Uterus (tissue), 4 donors: Measurements from ENCODE around the gene TMEM178B. TPM values are rescaled to one million over a fixed set of nuclear protein-coding genes. Genes with fewer than 3 reads are reported as not detected.

ENCODE experiments used
- DNase-seq, 2 donors: peaks; one replicate each; pipeline ENCODE4 v3.0.0-alpha.2; 2019 to 2020
- H3K27ac ChIP-seq, 2 donors: fragments of 200-600 bp; sonication (generic); 1 replicate in 1 of 2; 2 replicates in 1 of 2; pipeline ENCODE4 v1.5.1; 2016 to 2018
- H3K27me3 ChIP-seq, 2 donors: fragments of 200-600 bp; sonication (generic); one replicate each; pipeline ENCODE4 v1.5.1; 2018 to 2019; ENCODE audit warnings: control low read depth in 1 of 2
- H3K36me3 ChIP-seq, 2 donors: fragments of 200-600 bp; sonication (generic); one replicate each; pipeline ENCODE4 v1.5.1; 2019; ENCODE audit warnings: control low read depth in 1 of 2
- H3K4me1 ChIP-seq, 2 donors: fragments of 200-600 bp; sonication (generic); one replicate each; pipeline ENCODE4 v1.5.1; 2018 to 2019; ENCODE audit warnings: control low read depth in 1 of 2
- H3K4me3 ChIP-seq, 2 donors: fragments of 200-600 bp; sonication (generic); 1 replicate in 1 of 2; 2 replicates in 1 of 2; pipeline ENCODE4 v1.5.1; 2018 to 2019; ENCODE audit warnings: mild to moderate bottlenecking in 1 of 2
- H3K9me3 ChIP-seq, 2 donors: fragments of 200-600 bp; sonication (generic); one replicate each; pipeline ENCODE4 v1.5.1; 2019; ENCODE audit warnings: control low read depth in 1 of 2
- POLR2A ChIP-seq, 2 donors: fragments of 450-650 bp; IDR thresholded peaks; one replicate each; pipeline ENCODE4 v1.6.1; 2016; ENCODE audit warnings: antibody characterized with exemption in 2 of 2, mild to moderate bottlenecking in 1 of 2, moderate library complexity in 1 of 2
- intact Hi-C: fragments of 100-400 bp; cut with DNase I; formaldehyde crosslinking; loops from one replicate; pipeline ENCODE4 v1.15.1; 2023; ENCODE audit warnings: low total_unique reads
- total RNA-seq, 4 donors: library from RNA; depleted of rRNA in 3 of 4; stranded (reverse); fragments of >200 nt in 3 of 4; gene quantifications; one replicate each; pipeline versions ENCODE4 v1.1.0 to v1.2.4, GENCODE V29; 2014 to 2023
- TF ChIP-seq, protein P1 (sequence below), 4 experiments: fragments of 200-600 bp in 2 of 4; fragments of 450-650 bp in 2 of 4; sonication (generic) in 2 of 4; IDR thresholded peaks; one replicate each; pipeline ENCODE4 v1.5.1; 2016 to 2019; ENCODE audit warnings: antibody characterized with exemption in 4 of 4, mild to moderate bottlenecking in 2 of 4, moderate library complexity in 1 of 4
- donor health status: DM: yes; HTN: yes; CAD: no.

Gene TMEM178B
- total RNA-seq, 4 donors from 2014 or later = 0.76 to 3.0 TPM; not detected in 2

GRCh38 chr7:141158561-141158960 is 84.7 kb downstream of the TMEM178B start:
- no peak for DNase-seq

DNA sequence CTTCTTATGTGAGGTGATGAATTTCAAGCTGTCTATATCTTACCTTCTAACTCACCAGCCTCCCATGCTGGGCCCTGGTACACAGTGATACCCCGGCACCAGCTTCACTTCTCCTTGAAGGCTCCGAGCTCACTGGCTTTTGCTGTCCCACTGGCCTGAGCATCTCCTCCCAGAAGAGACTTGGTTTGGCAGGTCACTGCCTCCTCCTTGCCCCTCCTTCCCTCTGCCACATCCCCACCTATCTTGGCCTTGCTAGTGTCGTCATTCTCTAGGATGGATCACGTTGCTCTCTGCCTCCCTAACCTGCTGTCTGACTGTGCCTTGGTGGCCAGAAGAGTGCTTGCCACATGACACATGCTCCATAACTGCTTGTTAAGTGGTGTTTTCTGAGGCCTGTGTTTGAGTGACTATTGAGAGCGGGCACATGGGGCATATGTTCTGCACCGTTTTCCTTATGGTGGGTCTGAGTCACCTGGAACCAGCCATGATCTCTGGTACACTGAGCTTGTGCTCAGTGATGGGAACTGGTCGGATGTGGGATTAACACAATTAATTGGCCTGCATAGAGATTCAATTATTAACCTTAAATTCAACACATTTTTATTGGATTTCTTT is 86.5 kb downstream of the TMEM178B start:
- H3K4me1 ChIP-seq = no peaks in the 10 kb centered on the region
- TF ChIP-seq, protein P1, sequence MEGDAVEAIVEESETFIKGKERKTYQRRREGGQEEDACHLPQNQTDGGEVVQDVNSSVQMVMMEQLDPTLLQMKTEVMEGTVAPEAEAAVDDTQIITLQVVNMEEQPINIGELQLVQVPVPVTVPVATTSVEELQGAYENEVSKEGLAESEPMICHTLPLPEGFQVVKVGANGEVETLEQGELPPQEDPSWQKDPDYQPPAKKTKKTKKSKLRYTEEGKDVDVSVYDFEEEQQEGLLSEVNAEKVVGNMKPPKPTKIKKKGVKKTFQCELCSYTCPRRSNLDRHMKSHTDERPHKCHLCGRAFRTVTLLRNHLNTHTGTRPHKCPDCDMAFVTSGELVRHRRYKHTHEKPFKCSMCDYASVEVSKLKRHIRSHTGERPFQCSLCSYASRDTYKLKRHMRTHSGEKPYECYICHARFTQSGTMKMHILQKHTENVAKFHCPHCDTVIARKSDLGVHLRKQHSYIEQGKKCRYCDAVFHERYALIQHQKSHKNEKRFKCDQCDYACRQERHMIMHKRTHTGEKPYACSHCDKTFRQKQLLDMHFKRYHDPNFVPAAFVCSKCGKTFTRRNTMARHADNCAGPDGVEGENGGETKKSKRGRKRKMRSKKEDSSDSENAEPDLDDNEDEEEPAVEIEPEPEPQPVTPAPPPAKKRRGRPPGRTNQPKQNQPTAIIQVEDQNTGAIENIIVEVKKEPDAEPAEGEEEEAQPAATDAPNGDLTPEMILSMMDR (IDR thresholded peaks at IDR 0.05) = no peak
- no peak for TF ChIP-seq POLR2A (IDR thresholded peaks at IDR 0.05)
- intact Hi-C loops = no loop called here
- H3K27me3 ChIP-seq = no peaks in the 10 kb centered on the region
- no peak for DNase-seq
- H3K9me3 ChIP-seq = no peaks in the 10 kb centered on the region
- H3K4me3 ChIP-seq = no peak overlapping the region
- H3K36me3 ChIP-seq = no peaks in the 10 kb centered on the region
- H3K27ac ChIP-seq = no peak overlapping the region

More at GRCh38 chr7:141158561-141158960, 84.7 kb downstream of the TMEM178B start:
- H3K4me1 ChIP-seq = no peaks in the 10 kb centered on the region
- no peak for TF ChIP-seq POLR2A (IDR thresholded peaks at IDR 0.05)
- no peak overlapping the region for H3K4me3 ChIP-seq
- intact Hi-C loops = no loop called here
- no peaks in the 10 kb centered on the region for H3K9me3 ChIP-seq
- H3K36me3 ChIP-seq = no peaks in the 10 kb centered on the region
- no peaks in the 10 kb centered on the region for H3K27me3 ChIP-seq
- no peak overlapping the region for H3K27ac ChIP-seq

DNA sequence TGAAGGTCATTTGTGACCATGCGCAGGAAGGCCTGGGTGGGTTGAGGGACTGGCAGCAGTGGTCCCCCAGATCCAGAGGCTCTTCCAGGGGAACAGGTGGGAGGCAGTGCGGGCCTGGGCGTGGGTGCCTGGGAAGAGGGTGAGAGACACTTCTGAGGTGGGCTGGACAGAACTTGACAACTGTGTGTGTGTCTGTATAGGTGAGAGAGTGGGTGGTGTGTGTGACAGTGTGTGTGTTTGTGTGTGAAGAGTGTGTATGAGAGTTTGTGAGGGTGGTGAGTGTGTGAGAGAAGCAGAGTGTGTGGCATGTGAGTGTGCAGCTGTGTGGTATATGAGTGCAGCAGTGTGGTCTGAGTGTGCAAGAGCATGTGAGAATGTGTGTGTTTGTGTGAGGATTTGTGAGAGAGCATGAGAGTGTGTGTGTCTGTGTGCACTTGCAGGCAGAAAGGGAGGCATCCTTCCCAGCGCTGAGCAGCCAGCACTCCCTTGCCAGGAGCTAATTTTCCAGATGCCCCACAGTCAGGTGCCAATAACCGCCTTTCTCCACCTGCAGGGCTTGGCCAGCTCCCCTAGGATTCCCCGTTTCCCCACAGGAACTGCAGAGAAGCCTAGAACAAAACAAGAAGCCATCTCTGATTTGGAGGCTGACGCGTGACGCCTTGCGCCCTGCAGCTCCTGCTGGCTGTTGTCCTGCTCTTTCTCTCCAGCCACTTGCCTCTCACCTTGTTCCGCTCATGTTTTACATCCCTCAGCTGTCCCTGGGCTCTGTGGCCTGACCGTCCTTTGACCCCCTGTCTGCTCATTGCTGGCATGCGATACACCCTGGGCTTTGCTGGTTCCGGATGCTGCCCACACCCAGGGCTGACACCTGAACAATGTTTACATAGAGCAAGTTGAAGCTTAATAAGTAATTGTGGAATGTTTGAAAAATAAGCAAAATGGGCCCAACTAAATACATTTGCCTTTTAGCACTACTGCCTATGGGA is 88.0 kb downstream of the TMEM178B start:
- no peak overlapping the region for H3K27ac ChIP-seq
- H3K4me3 ChIP-seq = no peak overlapping the region
- no peaks in the 10 kb centered on the region for H3K9me3 ChIP-seq
- no peaks in the 10 kb centered on the region for H3K4me1 ChIP-seq
- DNase-seq = no peak
- intact Hi-C loops = no loop called here
- no peak for TF ChIP-seq POLR2A (IDR thresholded peaks at IDR 0.05)
- TF ChIP-seq, protein P1 (IDR thresholded peaks at IDR 0.05) = no peak
- no peaks in the 10 kb centered on the region for H3K27me3 ChIP-seq
- no peaks in the 10 kb centered on the region for H3K36me3 ChIP-seq

DNA sequence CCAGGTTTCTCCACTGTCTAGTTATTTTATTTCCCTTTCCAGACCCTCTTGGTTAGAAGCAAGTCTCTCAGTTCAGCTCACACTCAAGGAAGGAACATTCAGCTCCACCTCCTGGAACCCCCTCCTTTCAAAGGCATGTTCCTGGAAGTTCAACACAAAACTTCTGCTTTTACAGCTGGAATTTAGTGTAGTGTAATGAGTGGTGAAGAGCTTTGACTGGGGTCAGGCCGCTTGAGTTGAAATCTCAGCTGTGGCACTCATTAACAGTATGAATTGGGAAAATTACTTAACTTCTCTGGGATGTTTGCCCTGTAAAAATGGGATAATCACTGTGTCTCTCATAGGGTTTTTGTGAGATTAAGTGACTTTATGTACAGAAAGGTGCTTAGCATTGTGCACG is 91.7 kb downstream of the TMEM178B start:
- Histone ChIP-seq H3K27me3 (no peaks in the 10 kb centered on the region), H3K4me3 (no peak overlapping the region), H3K4me1 (no peaks in the 10 kb centered on the region), H3K36me3 (no peaks in the 10 kb centered on the region), H3K27ac (no peak overlapping the region), H3K9me3 (no peaks in the 10 kb centered on the region)
- no peak for DNase-seq
- intact Hi-C loops = no loop called here
- TF ChIP-seq, protein P1 (IDR thresholded peaks at IDR 0.05) = no peak
- TF ChIP-seq POLR2A (IDR thresholded peaks at IDR 0.05) = no peak

- intact Hi-C loops = no loop called here
- TF ChIP-seq POLR2A (IDR thresholded peaks at IDR 0.05) = no peak
- TF ChIP-seq, protein P1 (IDR thresholded peaks at IDR 0.05) = no peak
- Histone ChIP-seq H3K36me3 (no peaks in the 10 kb centered on the region), H3K27me3 (no peaks in the 10 kb centered on the region), H3K9me3 (no peaks in the 10 kb centered on the region), H3K4me1 (no peaks in the 10 kb centered on the region), H3K27ac (no peak overlapping the region), H3K4me3 (no peak overlapping the region)
- DNase-seq = no peak
Observed at GRCh38 chr7:141166926-141167325, 93.1 kb downstream of the TMEM178B start.
